B cell (primary cell): Measurements from ENCODE around the gene MOSPD3. TPM values are rescaled to one million over a fixed set of nuclear protein-coding genes. Genes with fewer than 3 reads are reported as not detected.

Source experiments
- ATAC-seq: fragments of 200-7000 bp; cut with Tn5 transposase; one replicate; pipeline ENCODE4 v1.10.0; 2021; ENCODE audit warnings: low read depth, mild to moderate bottlenecking, moderate number of reproducible peaks, moderate library complexity
- CTCF ChIA-PET: fragments of 350-600 bp; sonication (Branson Sonifier 250); formaldehyde crosslinking; loops from one replicate; lab custom pipeline; 2021; ENCODE audit warnings: antibody characterized with exemption, inconsistent platforms; lab: Charles Lee
- POLR2A ChIA-PET: fragments of 350-600 bp; sonication (Branson Sonifier 250); formaldehyde crosslinking; loops from one replicate; lab custom pipeline; 2021; ENCODE audit warnings: antibody characterized with exemption; lab: Charles Lee
- DNase-seq: peaks from one replicate; pipeline ENCODE4 v3.0.0; 2013
- H2AFZ ChIP-seq: 2 replicates; pipeline ENCODE4 v1.6.1; 2012; ENCODE audit warnings: mild to moderate bottlenecking, low read depth, low read length; ENCODE audit not compliant: insufficient read depth, poor library complexity, severe bottlenecking
- H3K27ac ChIP-seq, 2 donors: 1 replicate in 1 of 2; 2 replicates in 1 of 2; pipeline ENCODE4 v1.5.1; 2012 to 2013; ENCODE audit warnings: low read length in 2 of 2, mild to moderate bottlenecking in 2 of 2, moderate library complexity in 1 of 2
- H3K27me3 ChIP-seq, 4 experiments: fragments of 200-600 bp in 1 of 4; sonication (generic) in 1 of 4; replicated peaks in 1 of 4; 1 replicate in 2 of 4; 2 replicates in 2 of 4; pipeline versions ENCODE4 v1.6.1 to v1.7.0; 2013 to 2016; ENCODE audit warnings: low read length in 3 of 4, mild to moderate bottlenecking in 2 of 4, mixed read lengths in 1 of 4, moderate library complexity in 1 of 4; ENCODE audit not compliant: insufficient read depth in 4 of 4, control insufficient read depth in 3 of 4; ENCODE audit errors: control extremely low read depth in 1 of 4
- H3K36me3 ChIP-seq, 2 experiments: replicated peaks in 1 of 2; 1 replicate in 1 of 2; 2 replicates in 1 of 2; pipeline versions ENCODE4 v1.6.1 to v1.7.1; 2013; ENCODE audit warnings: low read length in 1 of 2; ENCODE audit not compliant: insufficient read depth in 2 of 2, control insufficient read depth in 1 of 2; ENCODE audit errors: control extremely low read depth in 1 of 2, extremely low read depth in 1 of 2
- H3K4me1 ChIP-seq, 2 donors: fragments of 200-600 bp in 1 of 2; sonication (generic) in 1 of 2; 1 replicate in 1 of 2; 2 replicates in 1 of 2; pipeline versions ENCODE4 v1.5.1 to v1.6.1; 2013 to 2017; ENCODE audit warnings: low read length in 2 of 2; ENCODE audit not compliant: control insufficient read depth in 2 of 2, insufficient read depth in 2 of 2
- H3K4me2 ChIP-seq: replicated peaks from 2 replicates; pipeline ENCODE3; 2012; ENCODE audit warnings: mild to moderate bottlenecking, low read depth, low read length; ENCODE audit not compliant: poor library complexity, severe bottlenecking
- H3K4me3 ChIP-seq, 5 experiments: fragments of 200-600 bp in 1 of 5; sonication (generic) in 1 of 5; 1 replicate in 3 of 5; 2 replicates in 2 of 5; pipeline versions ENCODE4 v1.5.1 to v1.7.0; 2011 to 2016; ENCODE audit warnings: low read length in 4 of 5, mild to moderate bottlenecking in 4 of 5, low read depth in 2 of 5, control low read depth in 1 of 5, moderate library complexity in 1 of 5; ENCODE audit not compliant: insufficient read depth in 1 of 5; ENCODE audit errors: control extremely low read depth in 1 of 5, extremely low read depth in 1 of 5
- H3K79me2 ChIP-seq: fragments of 200-600 bp; sonication (generic); one replicate; pipeline ENCODE4 v1.6.0; 2016; ENCODE audit warnings: low read length; ENCODE audit not compliant: control insufficient read depth, insufficient read depth
- H3K9ac ChIP-seq: fragments of 200-600 bp; sonication (generic); 2 replicates; pipeline ENCODE4 v1.6.1; 2017; ENCODE audit warnings: mild to moderate bottlenecking, low read length, moderate library complexity
- H3K9me3 ChIP-seq, 3 donors: one replicate each; pipeline versions ENCODE4 v1.6.1 to v1.7.1; 2013; ENCODE audit warnings: low read length in 2 of 3; ENCODE audit not compliant: control insufficient read depth in 2 of 3, insufficient read depth in 1 of 3; ENCODE audit errors: control extremely low read depth in 1 of 3
- H4K20me1 ChIP-seq: 2 replicates; pipeline ENCODE4 v1.6.0; 2012; ENCODE audit warnings: mild to moderate bottlenecking, low read length; ENCODE audit not compliant: insufficient read depth, control insufficient read depth, poor library complexity, severe bottlenecking
- H3K27ac Mint-ChIP-seq: one replicate; pipeline ENCODE4 v1.8.0; 2021; ENCODE audit warnings: mixed read lengths
- H3K27me3 Mint-ChIP-seq: one replicate; pipeline ENCODE4 v1.8.0; 2021; ENCODE audit warnings: mixed read lengths
- H3K4me1 Mint-ChIP-seq: one replicate; pipeline ENCODE4 v1.8.0; 2021; ENCODE audit warnings: mixed read lengths
- H3K4me3 Mint-ChIP-seq: one replicate; pipeline ENCODE4 v1.8.0; 2021; ENCODE audit warnings: mixed read lengths
- H3K9me3 Mint-ChIP-seq: one replicate; pipeline ENCODE4 v1.8.0; 2022; ENCODE audit warnings: mixed read lengths; ENCODE audit not compliant: insufficient read depth
- CTCF ChIP-seq: fragments of 200-600 bp; IDR thresholded peaks from one replicate; pipeline ENCODE4 v1.8.0; 2022; ENCODE audit warnings: antibody characterized with exemption, mild to moderate bottlenecking
- EZH2 ChIP-seq: IDR thresholded peaks from 2 replicates; pipeline ENCODE4 v1.6.1; 2012; ENCODE audit warnings: borderline replicate concordance, low read depth, mild to moderate bottlenecking, moderate library complexity, low read length; ENCODE audit not compliant: insufficient read depth, poor library complexity, severe bottlenecking
- WGBS: methylation state at CpG from one replicate; pipeline ENCODE4 v1.1.5; 2013; ENCODE audit warnings: missing lambda C conversion rate; ENCODE audit not compliant: insufficient coverage; 5-methylcytosine and 5-hydroxymethylcytosine counted together
- intact Hi-C: fragments of 100-400 bp; cut with micrococcal nuclease; formaldehyde crosslinking; loops from one replicate; pipeline ENCODE4 v1.10.0; 2022
- polyA plus RNA-seq: library from polyadenylated mRNA; depleted of rRNA; stranded (reverse); fragments of >200 nt; gene quantifications from 2 replicates; pipeline ENCODE4 v1.2.3, GENCODE V29; 2012
- total RNA-seq, 2 donors: library from RNA; stranded (reverse); fragments of 120-200 nt in 1 of 2; gene quantifications; 1 replicate in 1 of 2; 2 replicates in 1 of 2; pipeline versions ENCODE4 v1.2.3 to v1.2.4, GENCODE V29; 2013 to 2022

MOSPD3 gene
- total and polyA plus RNA-seq, 2 donors (not counting 1 experiment from before 2014, with no cell fraction given), result 18.8 to 19.2 TPM

GRCh38 chr7:100602889-100603725 lies 9.2 kb upstream of the MOSPD3 start:
- H3K27ac Mint-ChIP-seq, result no peak overlapping the region
- ATAC-seq (no peak), DNase-seq (no peak)
- peak overlapping the region; percentile 88 for H3K4me3 Mint-ChIP-seq
- no peaks in the 10 kb centered on the region for H3K27me3 Mint-ChIP-seq
- H2AFZ ChIP-seq, result peak overlapping the region; percentile 95
- H3K4me3 ChIP-seq, result no peak overlapping the region
- 87% methylated on average over 10 of the region's 21 CpGs for WGBS
- H3K4me1 Mint-ChIP-seq, result peaks cover 12% of the 10 kb centered on the region
- H3K27me3 ChIP-seq, result no peaks in the 10 kb centered on the region
- H3K9me3 Mint-ChIP-seq, result no peaks in the 10 kb centered on the region
- no peak overlapping the region for H3K27ac ChIP-seq
- peak overlapping the region; percentile 80 for H3K9ac ChIP-seq
- intact Hi-C loops, result no loop called here
- H3K79me2 ChIP-seq, result no peaks in the 10 kb centered on the region
- no peak for TF ChIP-seq CTCF
- TF ChIP-seq EZH2, result no peak
- ChIA-PET POLR2A (interaction anchor here (0.6 to 1.6 kb wide), 8 partner anchors 9 to 169 kb away, joined by 3 to 9 read pairs (median 4); partner anchors contain the start of genes FBXO24, LRCH4, MOSPD3 and POP7), CTCF (interaction anchor here (0.6 to 2.5 kb wide), 11 partner anchors 9 to 123 kb away, joined by 3 to 11 read pairs (median 3); partner anchors contain the start of genes FBXO24, LRCH4 and MOSPD3)
- no peaks in the 10 kb centered on the region for H4K20me1 ChIP-seq
- H3K36me3 ChIP-seq, result no peaks in the 10 kb centered on the region
- peaks cover 15 to 25% of the 10 kb centered on the region in 2 donors for H3K4me1 ChIP-seq
- no peaks in the 10 kb centered on the region for H3K9me3 ChIP-seq
- peak overlapping the region; percentile 99 for H3K4me2 ChIP-seq
